LNCaP clone FGC (cell line): ENCODE measurements around the gene R3HDM2.
"Not testable (repeated sequence)": the region's sequence is repeated elsewhere in the genome, so short reads cannot be mapped to it uniquely, and the experiment has no call there.

Experiments used
- DNase-seq: peaks from one replicate; pipeline ENCODE4 v3.0.0-alpha.2; 2011; ENCODE audit warnings: low read depth
- H3K4me3 ChIP-seq: 2 replicates; pipeline ENCODE4 v1.5.1; 2011; ENCODE audit warnings: mild to moderate bottlenecking, low read depth, low read length, control low read depth
- CTCF ChIP-seq: IDR thresholded peaks from 2 replicates; pipeline ENCODE4 v1.5.1; 2012; ENCODE audit warnings: mild to moderate bottlenecking; ENCODE audit not compliant: control insufficient read depth, insufficient read depth; ENCODE audit errors: extremely low read depth

R3HDM2 gene

GRCh38 chr12:57430112-57430930 lies 522 bp downstream of the R3HDM2 start:
- peak overlapping the region; percentile 80 for H3K4me3 ChIP-seq
- no peak for DNase-seq
- TF ChIP-seq CTCF: no peak

- no peak for DNase-seq
- H3K4me3 ChIP-seq: peak overlapping the region; percentile 80
- no peak for TF ChIP-seq CTCF
These were observed 1.3 kb downstream of the R3HDM2 start for GRCh38 chr12:57429473-57430111.

- H3K4me3 ChIP-seq: peak overlapping the region; percentile 80
- DNase-seq: no peak
- no peak for TF ChIP-seq CTCF
These were observed 1.9 kb downstream of the R3HDM2 start for GRCh38 chr12:57428965-57429364.

- DNase-seq, H3K4me3 ChIP-seq: not testable (repeated sequence)
These were observed 3.9 kb downstream of the R3HDM2 start for GRCh38 chr12:57426948-57427347.

- no peak for DNase-seq
- no peak for TF ChIP-seq CTCF
- H3K4me3 ChIP-seq: no peak overlapping the region
These were observed 10.4 kb downstream of the R3HDM2 start for GRCh38 chr12:57420482-57420881.

GRCh38 chr12:57419495-57419894 lies 11.3 kb downstream of the R3HDM2 start:
- TF ChIP-seq CTCF: no peak
- DNase-seq: no peak
- H3K4me3 ChIP-seq: no peak overlapping the region

- no peak for DNase-seq
- no peak overlapping the region for H3K4me3 ChIP-seq
- TF ChIP-seq CTCF: no peak
These were observed 12.6 kb downstream of the R3HDM2 start for GRCh38 chr12:57418255-57418654.
